HCT116 (cell line): ENCODE measurements around the gene AOPEP. TPM values are rescaled to one million over a fixed set of nuclear protein-coding genes. Genes with fewer than 3 reads are reported as not detected.
A peak's percentile ranks its signal among the peaks of the same experiment; 100 is the strongest.

ENCODE experiments used
- CBX3 ChIP-seq: IDR thresholded peaks from 2 replicates; pipeline ENCODE4 v1.6.1; 2012; ENCODE audit warnings: low read depth
- CEBPB ChIP-seq: IDR thresholded peaks from 2 replicates; pipeline ENCODE4 v1.6.1; 2012; ENCODE audit warnings: low read depth
- FOSL1 ChIP-seq: IDR thresholded peaks from 2 replicates; pipeline ENCODE4 v1.6.1; 2012; ENCODE audit warnings: low read depth
- JUND ChIP-seq: IDR thresholded peaks from 2 replicates; pipeline ENCODE4 v1.6.1; 2012
- YY1 ChIP-seq: IDR thresholded peaks from 2 replicates; pipeline ENCODE4 v1.6.1; 2011; ENCODE audit warnings: low read length, low read depth, moderate library complexity, mild to moderate bottlenecking; ENCODE audit not compliant: insufficient replicate concordance; ENCODE audit errors: extremely low read depth
- microRNA counts: library from miRNA; unstranded; fragments of <30 nt; microRNA quantifications from one replicate; lab custom pipeline; 2015
- microRNA-seq: library from miRNA; unstranded; fragments of <30 nt; microRNA quantifications from one replicate; pipeline ENCODE4, GENCODE V29; 2016; ENCODE audit warnings: borderline number of aligned reads
- total RNA-seq: library from RNA; stranded (reverse); gene quantifications from one replicate; pipeline ENCODE4 v1.2.1, GENCODE V29; 2021; ENCODE audit not compliant: unreplicated experiment
- TF ChIP-seq, protein P1 (sequence below): IDR thresholded peaks from 2 replicates; pipeline ENCODE4 v1.6.1; 2012
- TF ChIP-seq, protein P2 (sequence below), 3 experiments: fragments of 200-600 bp in 1 of 3; sonication (generic) in 1 of 3; IDR thresholded peaks in 2 of 3; conservative IDR thresholded peaks in 1 of 3; 2 replicates each; pipeline ENCODE4 v1.5.1; 2012 to 2017; ENCODE audit warnings: low read depth in 2 of 3, low read length in 2 of 3, antibody characterized with exemption in 1 of 3, borderline replicate concordance in 1 of 3, control low read depth in 1 of 3, mild to moderate bottlenecking in 1 of 3, mixed read lengths in 1 of 3, mixed run types in 1 of 3, moderate library complexity in 1 of 3; ENCODE audit not compliant: insufficient read depth in 1 of 3

The AOPEP gene
- total RNA-seq, 1 experiment from 2014 or later = 15.1 TPM

DNA sequence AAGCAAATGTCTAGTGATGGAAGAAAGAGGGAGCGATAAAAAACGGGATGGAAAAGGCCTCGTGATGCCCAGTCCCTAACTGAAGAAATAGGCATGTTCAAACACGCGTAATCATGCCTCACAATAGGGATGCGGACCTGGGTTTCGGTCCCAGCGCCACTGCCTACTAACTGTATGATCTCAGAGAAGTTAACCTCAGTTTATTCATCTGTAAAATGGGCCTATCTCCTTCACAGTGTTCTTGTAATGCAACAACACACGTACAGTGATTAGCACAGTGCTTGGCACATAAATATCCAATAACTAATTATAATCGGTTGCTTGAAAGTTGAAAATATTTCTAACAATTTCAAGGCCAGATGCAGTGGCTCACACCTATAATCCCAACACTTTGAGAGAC lies 409.3 kb downstream of the AOPEP start (continued):
- TF ChIP-seq, protein P1, sequence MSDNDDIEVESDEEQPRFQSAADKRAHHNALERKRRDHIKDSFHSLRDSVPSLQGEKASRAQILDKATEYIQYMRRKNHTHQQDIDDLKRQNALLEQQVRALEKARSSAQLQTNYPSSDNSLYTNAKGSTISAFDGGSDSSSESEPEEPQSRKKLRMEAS = no peak
- TF ChIP-seq YY1 = no peak
- TF ChIP-seq CBX3 = no peak
- TF ChIP-seq FOSL1 = no peak
- TF ChIP-seq, protein P2, sequence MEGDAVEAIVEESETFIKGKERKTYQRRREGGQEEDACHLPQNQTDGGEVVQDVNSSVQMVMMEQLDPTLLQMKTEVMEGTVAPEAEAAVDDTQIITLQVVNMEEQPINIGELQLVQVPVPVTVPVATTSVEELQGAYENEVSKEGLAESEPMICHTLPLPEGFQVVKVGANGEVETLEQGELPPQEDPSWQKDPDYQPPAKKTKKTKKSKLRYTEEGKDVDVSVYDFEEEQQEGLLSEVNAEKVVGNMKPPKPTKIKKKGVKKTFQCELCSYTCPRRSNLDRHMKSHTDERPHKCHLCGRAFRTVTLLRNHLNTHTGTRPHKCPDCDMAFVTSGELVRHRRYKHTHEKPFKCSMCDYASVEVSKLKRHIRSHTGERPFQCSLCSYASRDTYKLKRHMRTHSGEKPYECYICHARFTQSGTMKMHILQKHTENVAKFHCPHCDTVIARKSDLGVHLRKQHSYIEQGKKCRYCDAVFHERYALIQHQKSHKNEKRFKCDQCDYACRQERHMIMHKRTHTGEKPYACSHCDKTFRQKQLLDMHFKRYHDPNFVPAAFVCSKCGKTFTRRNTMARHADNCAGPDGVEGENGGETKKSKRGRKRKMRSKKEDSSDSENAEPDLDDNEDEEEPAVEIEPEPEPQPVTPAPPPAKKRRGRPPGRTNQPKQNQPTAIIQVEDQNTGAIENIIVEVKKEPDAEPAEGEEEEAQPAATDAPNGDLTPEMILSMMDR (IDR thresholded peaks at IDR 0.05 in 2 of 3, conservative IDR thresholded peaks at IDR 0.05 in 1 of 3; ENCODE audit: borderline replicate concordance in 1 of 3, insufficient read depth in 1 of 3, low read depth in 2 of 3, low read length in 2 of 3) = no peak
- TF ChIP-seq JUND = no peak
- no peak for TF ChIP-seq CEBPB

MicroRNAs within 50 kb of the gene (microRNA counts, 767-probe panel; counts per million panel counts)
- microRNA hsa-miR-2278 (lab: Ali Mortazavi, UCI) = not detected
- not detected for microRNA hsa-miR-23b-3p (lab: Ali Mortazavi, UCI)
- not detected for microRNA hsa-miR-27b-3p (lab: Ali Mortazavi, UCI)

Small RNA genes within 50 kb of the gene (microRNA-seq; reads per million reads assigned to microRNA genes)
- 8.9 reads per million, percentile 25 among the genes with 10 or more reads in this experiment for gene MIR2278
- gene MIR23B = 8,242 reads per million, percentile 94 among the genes with 10 or more reads in this experiment
- not detected for gene MIR24-1
- 1,150 reads per million, percentile 81 among the genes with 10 or more reads in this experiment for gene MIR27B
- gene MIR3074 = not detected
- not detected for gene MIR6081

Other genes with a start within 250 kb of the AOPEP start
- 3.8 TPM for gene PCAT7, start 171.6 kb upstream of the AOPEP start, total RNA-seq
- gene FBP2, start 132.9 kb upstream of the AOPEP start, total RNA-seq = not detected
- gene FBP1, start 87.2 kb upstream of the AOPEP start, total RNA-seq = 0.42 TPM